Panc1 (cell line): ENCODE results near the gene MAD1L1.

Source experiments
- CTCF ChIP-seq: fragments of 450-650 bp; IDR thresholded peaks from 2 replicates; pipeline ENCODE4 v1.5.1; 2017; ENCODE audit warnings: mild to moderate bottlenecking
- POLR2AphosphoS5 ChIP-seq: IDR thresholded peaks from 2 replicates; pipeline ENCODE4 v1.6.1; 2012; ENCODE audit warnings: mild to moderate bottlenecking, low read depth, low read length, moderate library complexity
- REST ChIP-seq, 2 experiments: IDR thresholded peaks; 2 replicates each; pipeline ENCODE4 v1.6.1; 2011 to 2012; ENCODE audit warnings: low read depth in 2 of 2, control low read depth in 1 of 2, low read length in 1 of 2, mild to moderate bottlenecking in 1 of 2, moderate library complexity in 1 of 2; ENCODE audit not compliant: insufficient read depth in 1 of 2
- SIN3A ChIP-seq: IDR thresholded peaks from 2 replicates; pipeline ENCODE4 v1.6.1; 2012; ENCODE audit warnings: low read depth, mild to moderate bottlenecking, low read length, moderate library complexity, borderline replicate concordance; ENCODE audit not compliant: insufficient read depth
- TCF7L2 ChIP-seq: IDR thresholded peaks from 2 replicates; pipeline ENCODE4 v1.6.1; 2011; ENCODE audit warnings: mild to moderate bottlenecking, low read depth, low read length, inconsistent platforms

- TF ChIP-seq POLR2AphosphoS5 = no peak
- no peak for TF ChIP-seq SIN3A
- TF ChIP-seq REST (IDR thresholded peaks at IDR 0.05; ENCODE audit: insufficient read depth in 1 of 2, low read depth in 2 of 2, low read length in 1 of 2) = no peak
- TF ChIP-seq CTCF = no peak
- TF ChIP-seq TCF7L2 = no peak
These were observed 134.2 kb downstream of the MAD1L1 start for GRCh38 chr7:2098496-2098895.
